ENCODE results near the gene CTTN.

CTTN gene

GRCh38 chr11:70397983-70398833, at the start of gene CTTN:
CTTN (plus strand) TSS chr11:70398529; CDS start chr11:70407298, 8,769 bp downstream.
- peak; percentile 78 for DNase-seq

- DNase-seq, result no peak
These were observed 49.7 kb upstream of the CTTN start for GRCh38 chr11:70348608-70349007.

- DNase-seq, result no peak
These were observed 46.7 kb upstream of the CTTN start for GRCh38 chr11:70351646-70352045.

GRCh38 chr11:70352100-70352499, 46.2 kb upstream of the CTTN start:
- no peak for DNase-seq

- DNase-seq, result no peak
These were observed 45.7 kb upstream of the CTTN start for GRCh38 chr11:70352601-70353000.

GRCh38 chr11:70353329-70353728, 45.0 kb upstream of the CTTN start:
- DNase-seq, result no peak

- no peak for DNase-seq
These were observed 44.3 kb upstream of the CTTN start for GRCh38 chr11:70353900-70354568.

GRCh38 chr11:70354629-70355028, 43.7 kb upstream of the CTTN start:
- no peak for DNase-seq

- no peak for DNase-seq
These were observed 39.6 kb upstream of the CTTN start for GRCh38 chr11:70358753-70359152.

- no peak for DNase-seq
These were observed 38.7 kb upstream of the CTTN start for GRCh38 chr11:70359451-70360205.

GRCh38 chr11:70360211-70360610, 38.1 kb upstream of the CTTN start:
- DNase-seq, result no peak

GRCh38 chr11:70364178-70364577, 34.2 kb upstream of the CTTN start:
- no peak for DNase-seq

- DNase-seq, result no peak
These were observed 33.4 kb upstream of the CTTN start for GRCh38 chr11:70364745-70365543.

- DNase-seq, result no peak
These were observed 32.8 kb upstream of the CTTN start for GRCh38 chr11:70365544-70365927.

GRCh38 chr11:70367071-70367470, 31.3 kb upstream of the CTTN start:
- no peak for DNase-seq

- no peak for DNase-seq
These were observed 29.4 kb upstream of the CTTN start for GRCh38 chr11:70368961-70369360.

GRCh38 chr11:70371241-70371640, 27.1 kb upstream of the CTTN start:
- DNase-seq, result no peak

- DNase-seq, result no peak
These were observed 26.3 kb upstream of the CTTN start for GRCh38 chr11:70372076-70372475.

- DNase-seq, result no peak
These were observed 21.7 kb upstream of the CTTN start for GRCh38 chr11:70376621-70377020.

GRCh38 chr11:70377645-70378044, 20.7 kb upstream of the CTTN start:
- no peak for DNase-seq

- DNase-seq, result no peak
These were observed 19.7 kb upstream of the CTTN start for GRCh38 chr11:70378506-70379134.

- DNase-seq, result no peak
These were observed 17.0 kb upstream of the CTTN start for GRCh38 chr11:70381350-70381749.

All from NCI-H1105 (cell line).